Choroid plexus epithelial cell (primary cell): Measurements from ENCODE around the gene AUH.

ENCODE experiments used
- DNase-seq: peaks from one replicate; pipeline ENCODE4 v3.0.0-alpha.2; 2010; ENCODE audit warnings: low read depth
- H3K4me3 ChIP-seq: 2 replicates; pipeline ENCODE4 v1.5.1; 2011; ENCODE audit warnings: low read depth, mild to moderate bottlenecking, control low read depth, low read length, moderate library complexity
- CTCF ChIP-seq: conservative IDR thresholded peaks from 2 replicates; pipeline ENCODE4 v1.5.1; 2011; ENCODE audit warnings: low read depth, mild to moderate bottlenecking, control low read depth, inconsistent platforms, low read length, moderate library complexity

The AUH gene

GRCh38 chr9:91282292-91282691 lies 79.4 kb downstream of the AUH start:
- TF ChIP-seq CTCF = no peak
- H3K4me3 ChIP-seq = no peak overlapping the region
- peak; percentile 47 for DNase-seq

GRCh38 chr9:91279296-91280204 lies 82.2 kb downstream of the AUH start:
- DNase-seq = no peak
- H3K4me3 ChIP-seq = no peak overlapping the region

GRCh38 chr9:91276513-91276912 lies 85.2 kb downstream of the AUH start:
- peak; percentile 15 for DNase-seq
- H3K4me3 ChIP-seq = no peak overlapping the region
- TF ChIP-seq CTCF = no peak

More at GRCh38 chr9:91279296-91280204, 82.2 kb downstream of the AUH start:
- no peak for TF ChIP-seq CTCF

GRCh38 chr9:91275655-91276054 lies 86.1 kb downstream of the AUH start:
- no peak overlapping the region for H3K4me3 ChIP-seq
- DNase-seq = no peak
- TF ChIP-seq CTCF = no peak

GRCh38 chr9:91274949-91275492 lies 86.7 kb downstream of the AUH start:
- H3K4me3 ChIP-seq = no peak overlapping the region
- TF ChIP-seq CTCF = no peak
- no peak for DNase-seq

GRCh38 chr9:91273853-91274552 lies 87.7 kb downstream of the AUH start:
- H3K4me3 ChIP-seq = no peak overlapping the region
- no peak for TF ChIP-seq CTCF
- peak; percentile 57 for DNase-seq
